Fibroblast of villous mesenchyme (primary cell): ENCODE results near the gene GJB2. TPM values are rescaled to one million over a fixed set of nuclear protein-coding genes. Genes with fewer than 3 reads are reported as not detected.

Experiments used
- DNase-seq: peaks from one replicate; pipeline ENCODE4 v3.0.0-alpha.2; 2010; ENCODE audit warnings: low read depth
- H3K4me3 ChIP-seq: 2 replicates; pipeline ENCODE4 v1.5.1; 2011; ENCODE audit warnings: low read depth, mild to moderate bottlenecking, low read length
- CTCF ChIP-seq: IDR thresholded peaks from 2 replicates; pipeline ENCODE4 v1.5.1; 2012; ENCODE audit warnings: low read depth, mild to moderate bottlenecking, low read length; ENCODE audit not compliant: insufficient read depth
- total RNA-seq: library from RNA; depleted of rRNA; stranded (reverse); fragments of >200 nt; gene quantifications from 2 replicates; pipeline ENCODE4 v1.2.3, GENCODE V29; 2012

Gene GJB2
- total RNA-seq, 1 donor = not detected

- DNase-seq = no peak
- no peak for TF ChIP-seq CTCF
- no peak overlapping the region for H3K4me3 ChIP-seq
These were observed 14.0 kb upstream of the GJB2 start for GRCh38 chr13:20206698-20207235.

- no peak for DNase-seq
- TF ChIP-seq CTCF = no peak
- H3K4me3 ChIP-seq = no peak overlapping the region
These were observed 13.4 kb upstream of the GJB2 start for GRCh38 chr13:20206065-20206697.

GRCh38 chr13:20198781-20199180 is 6.0 kb upstream of the GJB2 start:
- H3K4me3 ChIP-seq = no peak overlapping the region
- no peak for TF ChIP-seq CTCF
- DNase-seq = no peak

- DNase-seq = peak; percentile 56
- peak; percentile 73 for TF ChIP-seq CTCF
- H3K4me3 ChIP-seq = no peak overlapping the region
These were observed 4.7 kb upstream of the GJB2 start for GRCh38 chr13:20197361-20197834.

- no peak overlapping the region for H3K4me3 ChIP-seq
- no peak for DNase-seq
- no peak for TF ChIP-seq CTCF
These were observed 3.1 kb upstream of the GJB2 start for GRCh38 chr13:20195801-20196200.

GRCh38 chr13:20193907-20194631 is 1.3 kb upstream of the GJB2 start:
- no peak for DNase-seq
- no peak for TF ChIP-seq CTCF
- H3K4me3 ChIP-seq = no peak overlapping the region
